Measurements from ENCODE around the gene EFTUD2.
A peak's percentile ranks its signal among the peaks of the same experiment; 100 is the strongest.
"Not testable (repeated sequence)": the region's sequence is repeated elsewhere in the genome, so short reads cannot be mapped to it uniquely, and the experiment has no call there.

EFTUD2 gene

GRCh38 chr17:44899074-44899782 is at the start of gene EFTUD2:
Gene EFTUD2, minus strand, starts transcription at chr17:44899445. Its CDS starts 4,924 bp downstream, at chr17:44894521.
- H3K9me3 ChIP-seq (ENCODE audit: control insufficient read depth, insufficient read depth, low read length): no peaks in the 10 kb centered on the region
- H3K4me3 ChIP-seq (ENCODE audit: low read depth, low read length): peak within 1 kb of the TSS; percentile 98
- H3K9ac ChIP-seq (ENCODE audit: low read depth, low read length): peak within 1 kb of the TSS; percentile 100
- H3K27me3 ChIP-seq (ENCODE audit: control insufficient read depth, insufficient read depth, low read length): no peaks in the 10 kb centered on the region
- H3K27ac ChIP-seq (ENCODE audit: low read depth, low read length): peak within 1 kb of the TSS; percentile 100
- H3K4me1 ChIP-seq (ENCODE audit: control insufficient read depth, insufficient read depth, low read length): no peaks in the 10 kb centered on the region
- peaks cover 16% of the 10 kb centered on the region for H3K36me3 ChIP-seq (ENCODE audit: control insufficient read depth, insufficient read depth, low read length)

GRCh38 chr17:44948315-44948795 is 49.1 kb upstream of the EFTUD2 start:
- peak overlapping the region; percentile 63 for H3K27ac ChIP-seq (ENCODE audit: low read depth, low read length)
- H3K27me3 ChIP-seq (ENCODE audit: control insufficient read depth, insufficient read depth, low read length): no peaks in the 10 kb centered on the region
- H3K9ac ChIP-seq (ENCODE audit: low read depth, low read length): no peak overlapping the region
- H3K4me3 ChIP-seq (ENCODE audit: low read depth, low read length): peak overlapping the region; percentile 87
- 0 out of 2 replicates have a peak, but pooled peaks cover 2% of the 10 kb centered on the region for H3K4me1 ChIP-seq (ENCODE audit: control insufficient read depth, insufficient read depth, low read length)
- no peaks in the 10 kb centered on the region for H3K9me3 ChIP-seq (ENCODE audit: control insufficient read depth, insufficient read depth, low read length)
- H3K36me3 ChIP-seq (ENCODE audit: control insufficient read depth, insufficient read depth, low read length): peaks cover 20% of the 10 kb centered on the region

GRCh38 chr17:44947461-44948314 is 48.4 kb upstream of the EFTUD2 start, which contains the start of gene KIF18B:
Gene KIF18B, minus strand, starts transcription at chr17:44947773. Its CDS starts 11,429 bp downstream, at chr17:44936344.
- H3K9ac ChIP-seq (ENCODE audit: low read depth, low read length): peak within 1 kb of the TSS; percentile 80
- H3K27me3 ChIP-seq (ENCODE audit: control insufficient read depth, insufficient read depth, low read length): no peaks in the 10 kb centered on the region
- H3K4me1 ChIP-seq (ENCODE audit: control insufficient read depth, insufficient read depth, low read length): 0 out of 2 replicates have a peak, but pooled peaks cover 2% of the 10 kb centered on the region
- H3K9me3 ChIP-seq (ENCODE audit: control insufficient read depth, insufficient read depth, low read length): no peaks in the 10 kb centered on the region
- peaks cover 26% of the 10 kb centered on the region for H3K36me3 ChIP-seq (ENCODE audit: control insufficient read depth, insufficient read depth, low read length)
- H3K4me3 ChIP-seq (ENCODE audit: low read depth, low read length): peak within 1 kb of the TSS; percentile 87
- H3K27ac ChIP-seq (ENCODE audit: low read depth, low read length): peak within 1 kb of the TSS; percentile 85

- Histone ChIP-seq H3K36me3 (ENCODE audit: control insufficient read depth, insufficient read depth, low read length) (peaks cover 41% of the 10 kb centered on the region), H3K4me3 (ENCODE audit: low read depth, low read length) (peak overlapping the region; percentile 87; the same call in 1 of the 2 replicates)
- not testable (repeated sequence) for H3K27me3 ChIP-seq (ENCODE audit: control insufficient read depth, insufficient read depth, low read length); H3K27ac ChIP-seq (ENCODE audit: low read depth, low read length); H3K9ac ChIP-seq (ENCODE audit: low read depth, low read length); H3K4me1 ChIP-seq (ENCODE audit: control insufficient read depth, insufficient read depth, low read length); H3K9me3 ChIP-seq (ENCODE audit: control insufficient read depth, insufficient read depth, low read length)
These were observed 46.4 kb upstream of the EFTUD2 start for GRCh38 chr17:44945652-44946051.

GRCh38 chr17:44942456-44942855 is 43.2 kb upstream of the EFTUD2 start:
- Histone ChIP-seq H3K27ac (ENCODE audit: low read depth, low read length) (no peak overlapping the region), H3K4me1 (ENCODE audit: control insufficient read depth, insufficient read depth, low read length) (peaks cover 11% of the 10 kb centered on the region; the same call in 1 of the 2 replicates), H3K36me3 (ENCODE audit: control insufficient read depth, insufficient read depth, low read length) (peaks cover 58% of the 10 kb centered on the region), H3K27me3 (ENCODE audit: control insufficient read depth, insufficient read depth, low read length) (no peaks in the 10 kb centered on the region), H3K9ac (ENCODE audit: low read depth, low read length) (no peak overlapping the region), H3K9me3 (ENCODE audit: control insufficient read depth, insufficient read depth, low read length) (no peaks in the 10 kb centered on the region), H3K4me3 (ENCODE audit: low read depth, low read length) (no peak overlapping the region)

GRCh38 chr17:44941712-44942331 is 42.6 kb upstream of the EFTUD2 start:
- H3K9me3 ChIP-seq (ENCODE audit: control insufficient read depth, insufficient read depth, low read length): no peaks in the 10 kb centered on the region
- no peak overlapping the region for H3K9ac ChIP-seq (ENCODE audit: low read depth, low read length)
- H3K4me1 ChIP-seq (ENCODE audit: control insufficient read depth, insufficient read depth, low read length): peaks cover 11% of the 10 kb centered on the region; the same call in 1 of the 2 replicates
- H3K4me3 ChIP-seq (ENCODE audit: low read depth, low read length): no peak overlapping the region
- no peaks in the 10 kb centered on the region for H3K27me3 ChIP-seq (ENCODE audit: control insufficient read depth, insufficient read depth, low read length)
- H3K36me3 ChIP-seq (ENCODE audit: control insufficient read depth, insufficient read depth, low read length): peaks cover 61% of the 10 kb centered on the region
- H3K27ac ChIP-seq (ENCODE audit: low read depth, low read length): no peak overlapping the region

- Histone ChIP-seq H3K27me3 (ENCODE audit: control insufficient read depth, insufficient read depth, low read length) (no peaks in the 10 kb centered on the region), H3K9ac (ENCODE audit: low read depth, low read length) (no peak overlapping the region), H3K27ac (ENCODE audit: low read depth, low read length) (no peak overlapping the region), H3K9me3 (ENCODE audit: control insufficient read depth, insufficient read depth, low read length) (no peaks in the 10 kb centered on the region), H3K4me1 (ENCODE audit: control insufficient read depth, insufficient read depth, low read length) (peaks cover 9% of the 10 kb centered on the region; the same call in 1 of the 2 replicates), H3K4me3 (ENCODE audit: low read depth, low read length) (no peak overlapping the region), H3K36me3 (ENCODE audit: control insufficient read depth, insufficient read depth, low read length) (peaks cover 68% of the 10 kb centered on the region)
These were observed 41.5 kb upstream of the EFTUD2 start for GRCh38 chr17:44940768-44941167.

- no peak overlapping the region for H3K27ac ChIP-seq (ENCODE audit: low read depth, low read length)
- H3K9me3 ChIP-seq (ENCODE audit: control insufficient read depth, insufficient read depth, low read length): no peaks in the 10 kb centered on the region
- no peaks in the 10 kb centered on the region for H3K27me3 ChIP-seq (ENCODE audit: control insufficient read depth, insufficient read depth, low read length)
- no peak overlapping the region for H3K9ac ChIP-seq (ENCODE audit: low read depth, low read length)
- peaks cover 9% of the 10 kb centered on the region; the same call in 1 of the 2 replicates for H3K4me1 ChIP-seq (ENCODE audit: control insufficient read depth, insufficient read depth, low read length)
- no peak overlapping the region for H3K4me3 ChIP-seq (ENCODE audit: low read depth, low read length)
- peaks cover 70% of the 10 kb centered on the region for H3K36me3 ChIP-seq (ENCODE audit: control insufficient read depth, insufficient read depth, low read length)
These were observed 41.1 kb upstream of the EFTUD2 start for GRCh38 chr17:44940317-44940716.

GRCh38 chr17:44935116-44935515 is 35.9 kb upstream of the EFTUD2 start:
- no peaks in the 10 kb centered on the region for H3K9me3 ChIP-seq (ENCODE audit: control insufficient read depth, insufficient read depth, low read length)
- H3K4me3 ChIP-seq (ENCODE audit: low read depth, low read length): no peak overlapping the region
- no peaks in the 10 kb centered on the region; the same call in 1 of the 2 replicates for H3K4me1 ChIP-seq (ENCODE audit: control insufficient read depth, insufficient read depth, low read length)
- peaks cover 78% of the 10 kb centered on the region for H3K36me3 ChIP-seq (ENCODE audit: control insufficient read depth, insufficient read depth, low read length)
- H3K27ac ChIP-seq (ENCODE audit: low read depth, low read length): no peak overlapping the region
- H3K27me3 ChIP-seq (ENCODE audit: control insufficient read depth, insufficient read depth, low read length): no peaks in the 10 kb centered on the region
- H3K9ac ChIP-seq (ENCODE audit: low read depth, low read length): no peak overlapping the region

- no peak overlapping the region for H3K9ac ChIP-seq (ENCODE audit: low read depth, low read length)
- H3K4me1 ChIP-seq (ENCODE audit: control insufficient read depth, insufficient read depth, low read length): no peaks in the 10 kb centered on the region
- no peak overlapping the region for H3K27ac ChIP-seq (ENCODE audit: low read depth, low read length)
- H3K4me3 ChIP-seq (ENCODE audit: low read depth, low read length): no peak overlapping the region
- H3K36me3 ChIP-seq (ENCODE audit: control insufficient read depth, insufficient read depth, low read length): peaks cover 79% of the 10 kb centered on the region
- no peaks in the 10 kb centered on the region for H3K27me3 ChIP-seq (ENCODE audit: control insufficient read depth, insufficient read depth, low read length)
- H3K9me3 ChIP-seq (ENCODE audit: control insufficient read depth, insufficient read depth, low read length): no peaks in the 10 kb centered on the region
These were observed 35.5 kb upstream of the EFTUD2 start for GRCh38 chr17:44934745-44935105.
